Glutamatergic neuron (in vitro differentiated cells): ENCODE measurements around the gene ZNF234. TPM values are rescaled to one million over a fixed set of nuclear protein-coding genes. Genes with fewer than 3 reads are reported as not detected.

ENCODE experiments used
- DNase-seq: peaks from one replicate; pipeline ENCODE4 v3.0.0; 2022
- H3K27ac Mint-ChIP-seq: one replicate; pipeline ENCODE4 v1.8.0; 2020; ENCODE audit warnings: mild to moderate bottlenecking, mixed read lengths, inconsistent platforms; ENCODE audit not compliant: unreplicated experiment
- H3K27me3 Mint-ChIP-seq: one replicate; pipeline ENCODE4 v1.8.0; 2020; ENCODE audit warnings: mild to moderate bottlenecking, moderate library complexity, mixed read lengths, inconsistent platforms; ENCODE audit not compliant: unreplicated experiment
- H3K36me3 Mint-ChIP-seq: one replicate; pipeline ENCODE4 v1.8.0; 2020; ENCODE audit warnings: mild to moderate bottlenecking, mixed read lengths, inconsistent platforms; ENCODE audit not compliant: unreplicated experiment
- H3K4me1 Mint-ChIP-seq: one replicate; pipeline ENCODE4 v1.8.0; 2020; ENCODE audit warnings: mild to moderate bottlenecking, low read depth, mixed read lengths, inconsistent platforms; ENCODE audit not compliant: unreplicated experiment
- H3K4me3 Mint-ChIP-seq: one replicate; pipeline ENCODE4 v1.8.0; 2020; ENCODE audit warnings: mild to moderate bottlenecking, mixed read lengths, inconsistent platforms; ENCODE audit not compliant: unreplicated experiment
- H3K9me3 Mint-ChIP-seq: one replicate; pipeline ENCODE4 v1.8.0; 2020; ENCODE audit warnings: mild to moderate bottlenecking, moderate library complexity, mixed read lengths, inconsistent platforms; ENCODE audit not compliant: unreplicated experiment
- total RNA-seq: library from RNA; stranded (reverse); fragmentation: NEBNext Ultra II Directional; extraction: Animal tissue kit (Norgen Biotek cat#: 25700); gene quantifications from one replicate; pipeline ENCODE4 v1.2.1, GENCODE V29; 2021; ENCODE audit not compliant: unreplicated experiment
- TF ChIP-seq, protein P1 (sequence below): fragments of 200-600 bp; sonication (generic); IDR thresholded peaks from one replicate; pipeline ENCODE4 v1.5.0; 2021; ENCODE audit not compliant: partially characterized antibody, unreplicated experiment

The ZNF234 gene
- total RNA-seq, 1 donor from 2014 or later: 19.2 TPM

DNA sequence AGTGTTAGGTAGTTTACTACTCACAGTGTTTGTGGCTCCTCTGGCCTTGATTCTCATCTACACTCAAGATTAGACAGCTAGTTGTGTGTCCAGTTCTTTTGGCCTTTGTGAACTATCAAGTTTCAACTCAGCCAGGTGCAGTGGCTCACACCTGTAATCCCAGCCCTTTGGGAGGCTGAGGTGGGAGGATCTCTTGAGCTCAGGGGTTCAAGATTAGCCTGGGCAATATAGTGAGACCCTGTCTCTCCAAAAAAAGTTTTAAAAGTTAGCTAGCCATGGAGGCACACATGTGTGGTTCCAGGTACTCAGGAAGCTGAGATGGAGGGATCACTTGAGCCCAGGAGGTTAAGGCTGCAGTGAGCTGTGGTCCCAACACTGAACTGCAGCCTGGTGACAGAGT is 39.6 kb downstream of the ZNF234 start:
- H3K9me3 Mint-ChIP-seq: peaks cover 5% of the 10 kb centered on the region
- H3K27me3 Mint-ChIP-seq: no peaks in the 10 kb centered on the region
- no peak overlapping the region for H3K27ac Mint-ChIP-seq
- H3K4me1 Mint-ChIP-seq: no peaks in the 10 kb centered on the region
- no peak overlapping the region for H3K4me3 Mint-ChIP-seq
- H3K36me3 Mint-ChIP-seq: peaks cover 31% of the 10 kb centered on the region
- no peak for DNase-seq
- TF ChIP-seq, protein P1, sequence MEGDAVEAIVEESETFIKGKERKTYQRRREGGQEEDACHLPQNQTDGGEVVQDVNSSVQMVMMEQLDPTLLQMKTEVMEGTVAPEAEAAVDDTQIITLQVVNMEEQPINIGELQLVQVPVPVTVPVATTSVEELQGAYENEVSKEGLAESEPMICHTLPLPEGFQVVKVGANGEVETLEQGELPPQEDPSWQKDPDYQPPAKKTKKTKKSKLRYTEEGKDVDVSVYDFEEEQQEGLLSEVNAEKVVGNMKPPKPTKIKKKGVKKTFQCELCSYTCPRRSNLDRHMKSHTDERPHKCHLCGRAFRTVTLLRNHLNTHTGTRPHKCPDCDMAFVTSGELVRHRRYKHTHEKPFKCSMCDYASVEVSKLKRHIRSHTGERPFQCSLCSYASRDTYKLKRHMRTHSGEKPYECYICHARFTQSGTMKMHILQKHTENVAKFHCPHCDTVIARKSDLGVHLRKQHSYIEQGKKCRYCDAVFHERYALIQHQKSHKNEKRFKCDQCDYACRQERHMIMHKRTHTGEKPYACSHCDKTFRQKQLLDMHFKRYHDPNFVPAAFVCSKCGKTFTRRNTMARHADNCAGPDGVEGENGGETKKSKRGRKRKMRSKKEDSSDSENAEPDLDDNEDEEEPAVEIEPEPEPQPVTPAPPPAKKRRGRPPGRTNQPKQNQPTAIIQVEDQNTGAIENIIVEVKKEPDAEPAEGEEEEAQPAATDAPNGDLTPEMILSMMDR: no peak

DNA sequence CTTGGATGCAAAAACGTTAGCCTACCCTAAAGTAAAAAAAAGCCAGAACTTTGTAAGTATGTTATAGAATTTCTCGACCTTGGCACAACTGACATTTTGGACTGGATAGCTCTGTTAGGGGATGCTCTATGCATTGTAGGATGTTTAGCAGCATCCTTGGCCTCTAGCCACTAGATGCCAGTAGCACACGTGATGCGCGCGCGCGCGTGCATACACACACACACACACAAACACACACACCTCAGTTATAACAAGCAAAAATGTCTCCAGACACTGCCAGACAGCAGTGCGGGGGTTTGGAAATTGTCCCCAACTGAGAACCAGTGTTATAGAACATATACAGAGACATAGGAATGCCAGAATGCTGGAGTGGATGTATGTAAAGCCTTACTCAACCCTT is 40.8 kb downstream of the ZNF234 start:
- Mint-ChIP-seq H3K4me1 (no peaks in the 10 kb centered on the region), H3K27me3 (no peaks in the 10 kb centered on the region), H3K27ac (no peak overlapping the region), H3K9me3 (no peaks in the 10 kb centered on the region), H3K36me3 (peaks cover 19% of the 10 kb centered on the region), H3K4me3 (no peak overlapping the region)
- DNase-seq: no peak
- TF ChIP-seq, protein P1: no peak

DNA sequence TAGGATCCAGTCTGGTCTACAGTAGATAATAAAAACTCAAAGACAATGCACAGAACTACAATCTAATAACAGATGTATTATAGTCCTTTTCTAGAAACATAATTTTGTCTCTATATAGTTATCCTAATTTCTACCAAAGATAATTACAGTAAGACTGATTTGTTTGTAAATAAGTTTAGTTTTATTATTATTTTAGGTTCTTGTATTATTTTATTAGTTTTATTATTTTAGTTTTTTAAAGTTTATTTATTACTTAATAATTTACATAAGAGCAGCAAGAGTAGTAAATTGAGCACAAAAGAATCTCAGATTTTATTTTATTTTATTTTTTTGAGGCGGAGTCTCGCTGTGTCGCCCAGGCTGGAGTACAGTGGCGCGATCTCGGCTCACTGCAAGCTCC is 48.7 kb downstream of the ZNF234 start:
- no peak for DNase-seq
- no peak overlapping the region for H3K27ac Mint-ChIP-seq
- H3K4me3 Mint-ChIP-seq: no peak overlapping the region
- no peaks in the 10 kb centered on the region for H3K9me3 Mint-ChIP-seq
- H3K27me3 Mint-ChIP-seq: no peaks in the 10 kb centered on the region
- TF ChIP-seq, protein P1: no peak
- no peaks in the 10 kb centered on the region for H3K4me1 Mint-ChIP-seq
- H3K36me3 Mint-ChIP-seq: no peaks in the 10 kb centered on the region

DNA sequence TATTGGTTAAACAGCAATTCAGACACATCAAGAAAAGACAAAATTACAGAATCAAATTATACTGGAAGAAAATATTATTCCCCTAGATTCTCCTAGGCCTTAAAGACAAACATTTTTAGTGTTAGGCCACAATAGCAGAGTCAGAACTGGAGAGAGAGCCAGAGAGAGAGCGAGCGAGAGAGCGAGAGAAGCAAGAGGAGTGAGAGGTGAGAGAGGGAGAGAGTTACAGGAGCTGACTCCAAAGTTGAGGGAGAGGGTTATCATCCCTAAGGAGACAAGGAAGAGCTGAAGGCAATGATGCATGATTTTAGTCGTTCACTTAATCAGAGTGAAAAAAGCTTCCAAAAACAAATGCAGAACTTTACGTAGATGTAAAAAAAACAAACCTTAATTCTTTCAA is 50.8 kb downstream of the ZNF234 start:
- Mint-ChIP-seq H3K27me3 (peaks cover 2% of the 10 kb centered on the region), H3K4me3 (no peak overlapping the region), H3K36me3 (no peaks in the 10 kb centered on the region), H3K27ac (no peak overlapping the region), H3K9me3 (no peaks in the 10 kb centered on the region), H3K4me1 (no peaks in the 10 kb centered on the region)
- TF ChIP-seq, protein P1: no peak
- DNase-seq: no peak

DNA sequence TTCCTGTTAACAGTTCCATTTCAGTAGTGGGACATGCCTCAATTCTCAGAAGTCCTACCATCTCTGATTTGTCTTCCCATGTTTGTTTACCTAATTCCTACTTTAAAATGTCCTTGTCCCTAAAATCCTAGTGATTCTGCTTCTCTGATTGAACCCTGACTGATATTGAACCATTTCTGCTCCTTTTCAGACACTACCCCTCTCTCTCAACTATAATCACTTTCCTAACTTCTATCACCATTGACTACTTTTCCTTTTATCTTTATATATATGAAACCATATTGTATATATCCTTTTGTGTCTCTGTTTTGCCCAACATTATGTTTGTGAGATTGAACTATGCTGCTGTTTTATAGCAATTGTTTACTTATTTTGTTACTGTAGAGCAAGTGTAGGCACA is 55.4 kb downstream of the ZNF234 start:
- DNase-seq: no peak
- no peaks in the 10 kb centered on the region for H3K9me3 Mint-ChIP-seq
- TF ChIP-seq, protein P1: no peak
- no peaks in the 10 kb centered on the region for H3K4me1 Mint-ChIP-seq
- H3K27me3 Mint-ChIP-seq: peaks cover 2% of the 10 kb centered on the region
- no peak overlapping the region for H3K4me3 Mint-ChIP-seq
- H3K36me3 Mint-ChIP-seq: no peaks in the 10 kb centered on the region
- H3K27ac Mint-ChIP-seq: no peak overlapping the region
